ENCODE data around the gene MAS1. TPM values are rescaled to one million over a fixed set of nuclear protein-coding genes. Genes with fewer than 3 reads are reported as not detected.
"Not testable (repeated sequence)": the region's sequence is repeated elsewhere in the genome, so short reads cannot be mapped to it uniquely, and the experiment has no call there.

Gene MAS1
- total RNA-seq, 5 donors from 2014 or later (not counting 1 experiment from before 2014, with no cell fraction given) = not detected

GRCh38 chr6:159915397-159915796 is 24.6 kb downstream of the MAS1 start:
- no peak overlapping the region for H3K4me3 Mint-ChIP-seq
- 76% methylated on average over 2 of the region's 2 CpGs for WGBS (ENCODE audit: insufficient coverage)
- Histone ChIP-seq H3K9me3 (no peaks in the 10 kb centered on the region), H3K4me3 (ENCODE audit: control insufficient read depth in 1 of 2, extremely low read depth in 1 of 2, low read length in 1 of 2) (no peak overlapping the region), H3K36me3 (ENCODE audit: control insufficient read depth in 2 of 2, extremely low read depth in 1 of 2, insufficient read depth in 1 of 2, low read length in 1 of 2) (no peaks in the 10 kb centered on the region), H3K27me3 (replicated peaks in 1 of 2; ENCODE audit: control insufficient read depth in 2 of 2, extremely low read depth in 1 of 2, insufficient read depth in 2 of 2, low read length in 1 of 2) (peaks cover 0 to 16% of the 10 kb centered on the region in 2 experiments), H3K4me1 (ENCODE audit: control insufficient read depth in 1 of 2, extremely low read depth in 1 of 2, insufficient read depth in 2 of 2, low read length in 2 of 2) (no peaks in the 10 kb centered on the region), H3K27ac (ENCODE audit: low read length) (no peak overlapping the region)
- no peaks in the 10 kb centered on the region for H3K9me3 Mint-ChIP-seq
- POLR2A ChIA-PET = no interaction called here
- CTCF ChIA-PET = no interaction called here
- ATAC-seq (replicated peaks in 1 of 4) (no peak), DNase-seq (no peak)
- H3K36me3 Mint-ChIP-seq = no peaks in the 10 kb centered on the region
- peaks cover 0 to 4% (median 0%) of the 10 kb centered on the region in 3 donors for H3K4me1 Mint-ChIP-seq
- H3K27me3 Mint-ChIP-seq = peaks cover 22% of the 10 kb centered on the region in 2 donors
- H3K27ac Mint-ChIP-seq = no peak overlapping the region

- 93% methylated on average over 1 of the region's 4 CpGs for WGBS (ENCODE audit: insufficient coverage)
- peaks cover 15 to 16% of the 10 kb centered on the region in 2 donors for H3K27me3 Mint-ChIP-seq
- Histone ChIP-seq H3K4me3 (ENCODE audit: control insufficient read depth in 1 of 2, extremely low read depth in 1 of 2, low read length in 1 of 2) (no peak overlapping the region), H3K36me3 (ENCODE audit: control insufficient read depth in 2 of 2, extremely low read depth in 1 of 2, insufficient read depth in 1 of 2, low read length in 1 of 2) (no peaks in the 10 kb centered on the region), H3K9me3 (no peaks in the 10 kb centered on the region), H3K27ac (ENCODE audit: low read length) (no peak overlapping the region), H3K27me3 (replicated peaks in 1 of 2; ENCODE audit: control insufficient read depth in 2 of 2, extremely low read depth in 1 of 2, insufficient read depth in 2 of 2, low read length in 1 of 2) (peaks cover 0 to 16% of the 10 kb centered on the region in 2 experiments), H3K4me1 (ENCODE audit: control insufficient read depth in 1 of 2, extremely low read depth in 1 of 2, insufficient read depth in 2 of 2, low read length in 2 of 2) (no peaks in the 10 kb centered on the region)
- no peaks in the 10 kb centered on the region for H3K36me3 Mint-ChIP-seq
- ATAC-seq (replicated peaks in 1 of 4) = no peak
- peaks cover 0 to 4% (median 0%) of the 10 kb centered on the region in 3 donors for H3K4me1 Mint-ChIP-seq
- no peaks in the 10 kb centered on the region for H3K9me3 Mint-ChIP-seq
- ChIA-PET POLR2A (no interaction called here), CTCF (no interaction called here)
- H3K4me3 Mint-ChIP-seq = no peak overlapping the region
- no peak overlapping the region for H3K27ac Mint-ChIP-seq
- DNase-seq = no peak
Measured at GRCh38 chr6:159916237-159916636, 25.4 kb downstream of the MAS1 start.

GRCh38 chr6:159916752-159917151 is 26.0 kb downstream of the MAS1 start:
- ATAC-seq (replicated peaks in 1 of 4) (no peak), DNase-seq (no peak)
- H3K4me1 Mint-ChIP-seq = peaks cover 0 to 4% (median 0%) of the 10 kb centered on the region in 3 donors
- peaks cover 0 to 4% (median 0%) of the 10 kb centered on the region in 3 donors for H3K9me3 Mint-ChIP-seq
- no peak overlapping the region for H3K27ac Mint-ChIP-seq
- WGBS (ENCODE audit: insufficient coverage) = 77% methylated on average over 6 of the region's 9 CpGs
- H3K27me3 Mint-ChIP-seq = peaks cover 11 to 12% of the 10 kb centered on the region in 2 donors
- H3K4me1 ChIP-seq (ENCODE audit: control insufficient read depth in 1 of 2, extremely low read depth in 1 of 2, insufficient read depth in 2 of 2, low read length in 2 of 2) = no peaks in the 10 kb centered on the region
- H3K36me3 Mint-ChIP-seq = no peaks in the 10 kb centered on the region
- no peak overlapping the region for H3K4me3 Mint-ChIP-seq
- ChIA-PET CTCF (no interaction called here), POLR2A (no interaction called here)
- H3K9me3 ChIP-seq = no peaks in the 10 kb centered on the region
- no peak overlapping the region for H3K4me3 ChIP-seq (ENCODE audit: control insufficient read depth in 1 of 2, extremely low read depth in 1 of 2, low read length in 1 of 2)
- no peak overlapping the region for H3K27ac ChIP-seq (ENCODE audit: low read length)
- H3K36me3 ChIP-seq (ENCODE audit: control insufficient read depth in 2 of 2, extremely low read depth in 1 of 2, insufficient read depth in 1 of 2, low read length in 1 of 2) = no peaks in the 10 kb centered on the region
- H3K27me3 ChIP-seq (replicated peaks in 1 of 2; ENCODE audit: control insufficient read depth in 2 of 2, extremely low read depth in 1 of 2, insufficient read depth in 2 of 2, low read length in 1 of 2) = peaks cover 0 to 14% of the 10 kb centered on the region in 2 experiments

GRCh38 chr6:159919011-159919511 is 28.3 kb downstream of the MAS1 start:
- Histone ChIP-seq H3K9me3 (no peaks in the 10 kb centered on the region), H3K27ac (ENCODE audit: low read length) (no peak overlapping the region), H3K4me1 (ENCODE audit: control insufficient read depth in 1 of 2, extremely low read depth in 1 of 2, insufficient read depth in 2 of 2, low read length in 2 of 2) (no peaks in the 10 kb centered on the region), H3K27me3 (replicated peaks in 1 of 2; ENCODE audit: control insufficient read depth in 2 of 2, extremely low read depth in 1 of 2, insufficient read depth in 2 of 2, low read length in 1 of 2) (peaks cover 0 to 11% of the 10 kb centered on the region in 2 experiments), H3K4me3 (ENCODE audit: control insufficient read depth in 1 of 2, extremely low read depth in 1 of 2, low read length in 1 of 2) (no peak overlapping the region), H3K36me3 (ENCODE audit: control insufficient read depth in 2 of 2, extremely low read depth in 1 of 2, insufficient read depth in 1 of 2, low read length in 1 of 2) (no peaks in the 10 kb centered on the region)
- H3K36me3 Mint-ChIP-seq = no peaks in the 10 kb centered on the region
- H3K27ac Mint-ChIP-seq = no peak overlapping the region
- H3K4me1 Mint-ChIP-seq = peaks cover 0 to 3% (median 0%) of the 10 kb centered on the region in 3 donors
- WGBS (ENCODE audit: insufficient coverage) = 91% methylated on average over 5 of the region's 7 CpGs
- POLR2A ChIA-PET = no interaction called here
- DNase-seq = no peak
- CTCF ChIA-PET = no interaction called here
- no peak overlapping the region for H3K4me3 Mint-ChIP-seq
- peaks cover 0 to 10% of the 10 kb centered on the region in 2 donors for H3K27me3 Mint-ChIP-seq
- peaks cover 2 to 7% (median 5%) of the 10 kb centered on the region in 3 donors for H3K9me3 Mint-ChIP-seq
- ATAC-seq (replicated peaks in 1 of 4) = no peak

- peaks cover 0 to 8% of the 10 kb centered on the region in 2 donors for H3K27me3 Mint-ChIP-seq
- H3K4me3 Mint-ChIP-seq = no peak overlapping the region
- no peaks in the 10 kb centered on the region for H3K9me3 ChIP-seq
- H3K27ac Mint-ChIP-seq = no peak overlapping the region
- peaks cover 0 to 7% of the 10 kb centered on the region in 2 experiments for H3K27me3 ChIP-seq (replicated peaks in 1 of 2; ENCODE audit: control insufficient read depth in 2 of 2, extremely low read depth in 1 of 2, insufficient read depth in 2 of 2, low read length in 1 of 2)
- H3K4me3 ChIP-seq (ENCODE audit: control insufficient read depth in 1 of 2, extremely low read depth in 1 of 2, low read length in 1 of 2) = no peak overlapping the region
- WGBS (ENCODE audit: insufficient coverage) = no CpG with 5 or more reads among the region's 6 CpGs
- ChIA-PET CTCF (no interaction called here), POLR2A (no interaction called here)
- no peaks in the 10 kb centered on the region for H3K4me1 Mint-ChIP-seq
- ATAC-seq (replicated peaks in 1 of 4) (no peak), DNase-seq (no peak)
- H3K4me1 ChIP-seq (ENCODE audit: control insufficient read depth in 1 of 2, extremely low read depth in 1 of 2, insufficient read depth in 2 of 2, low read length in 2 of 2) = no peaks in the 10 kb centered on the region
- no peaks in the 10 kb centered on the region for H3K36me3 Mint-ChIP-seq
- H3K9me3 Mint-ChIP-seq = peaks cover 4 to 14% (median 6%) of the 10 kb centered on the region in 3 donors
- no peak overlapping the region for H3K27ac ChIP-seq (ENCODE audit: low read length)
- no peaks in the 10 kb centered on the region for H3K36me3 ChIP-seq (ENCODE audit: control insufficient read depth in 2 of 2, extremely low read depth in 1 of 2, insufficient read depth in 1 of 2, low read length in 1 of 2)
Measured at GRCh38 chr6:159919800-159920199, 29.0 kb downstream of the MAS1 start.

- H3K9me3 ChIP-seq; H3K36me3 Mint-ChIP-seq; H3K27me3 ChIP-seq (replicated peaks in 1 of 2; ENCODE audit: control insufficient read depth in 2 of 2, extremely low read depth in 1 of 2, insufficient read depth in 2 of 2, low read length in 1 of 2); POLR2A ChIA-PET; H3K4me1 ChIP-seq (ENCODE audit: control insufficient read depth in 1 of 2, extremely low read depth in 1 of 2, insufficient read depth in 2 of 2, low read length in 2 of 2); H3K4me3 ChIP-seq (ENCODE audit: control insufficient read depth in 1 of 2, extremely low read depth in 1 of 2, low read length in 1 of 2); H3K36me3 ChIP-seq (ENCODE audit: control insufficient read depth in 2 of 2, extremely low read depth in 1 of 2, insufficient read depth in 1 of 2, low read length in 1 of 2); CTCF ChIA-PET; H3K27me3 Mint-ChIP-seq; H3K27ac Mint-ChIP-seq; H3K4me3 Mint-ChIP-seq; H3K27ac ChIP-seq (ENCODE audit: low read length); H3K4me1 Mint-ChIP-seq; ATAC-seq (replicated peaks in 1 of 4); DNase-seq: not testable (repeated sequence)
- WGBS (ENCODE audit: insufficient coverage) = 33% methylated on average over 1 of the region's 2 CpGs
- peaks cover 4 to 14% (median 6%) of the 10 kb centered on the region in 3 donors for H3K9me3 Mint-ChIP-seq
Measured at GRCh38 chr6:159924150-159924549, 33.4 kb downstream of the MAS1 start.
